Measurements from ENCODE around the gene GRAMD4. TPM values are rescaled to one million over a fixed set of nuclear protein-coding genes. Genes with fewer than 3 reads are reported as not detected.
A peak's percentile ranks its signal among the peaks of the same experiment; 100 is the strongest.

Gene GRAMD4
- total and polyA plus RNA-seq, 2 experiments from 2014 or later, result 2.9 to 10.6 TPM

- Histone ChIP-seq H4K20me1 (ENCODE audit: insufficient read depth) (no peaks in the 10 kb centered on the region), H3K9me2 (ENCODE audit: insufficient read depth) (no peaks in the 10 kb centered on the region), H3F3A (ENCODE audit: insufficient read depth) (no peaks in the 10 kb centered on the region), H3K4me1 (ENCODE audit: insufficient read depth) (no peaks in the 10 kb centered on the region), H3K9me3 (ENCODE audit: low read depth) (no peaks in the 10 kb centered on the region), H3K9ac (no peak overlapping the region), H3K79me2 (ENCODE audit: insufficient read depth) (no peaks in the 10 kb centered on the region), H3K36me3 (ENCODE audit: low read depth) (no peaks in the 10 kb centered on the region), H3K27ac (no peak overlapping the region), H2AFZ (no peak overlapping the region), H3K4me2 (ENCODE audit: unreplicated experiment) (no peak overlapping the region), H3K27me3 (replicated peaks; ENCODE audit: insufficient read depth) (no peaks in the 10 kb centered on the region), H3K4me3 (no peak overlapping the region)
- TF ChIP-seq EZH2phosphoT487 (IDR thresholded peaks at IDR 0.05; ENCODE audit: insufficient read depth, low read depth) (no peak), EZH2 (IDR thresholded peaks at IDR 0.05; ENCODE audit: insufficient read depth, poor library complexity, severe bottlenecking) (no peak)
- no peak for DNase-seq
- in situ Hi-C loops (cut with MboI), result no loop called here
- WGBS, 2 experiments (ENCODE audit: low coverage in 1 of 2, low lambda C conversion rate in 2 of 2, missing lambda C conversion rate in 2 of 2), result 75 to 80% methylated on average over 10 to 11 of the region's 11 CpGs
Measured at GRCh38 chr22:46635756-46636155, 15.6 kb downstream of the GRAMD4 start.

GRCh38 chr22:46636221-46637002 lies 16.2 kb downstream of the GRAMD4 start:
- 51 to 53% methylated on average over 29 of the region's 29 CpGs for WGBS, 2 experiments (ENCODE audit: low coverage in 1 of 2, low lambda C conversion rate in 2 of 2, missing lambda C conversion rate in 2 of 2)

GRCh38 chr22:46637711-46638600 lies 17.8 kb downstream of the GRAMD4 start:
- no peak overlapping the region for H2AFZ ChIP-seq
- in situ Hi-C loops (cut with MboI), result no loop called here
- H3K4me2 ChIP-seq (ENCODE audit: unreplicated experiment), result no peak overlapping the region
- H3K27me3 ChIP-seq (replicated peaks; ENCODE audit: insufficient read depth), result no peaks in the 10 kb centered on the region
- no peak for DNase-seq
- no peaks in the 10 kb centered on the region for H3K79me2 ChIP-seq (ENCODE audit: insufficient read depth)
- H3F3A ChIP-seq (ENCODE audit: insufficient read depth), result no peaks in the 10 kb centered on the region
- H3K4me3 ChIP-seq, result no peak overlapping the region
- WGBS, 2 experiments (ENCODE audit: low coverage in 1 of 2, low lambda C conversion rate in 2 of 2, missing lambda C conversion rate in 2 of 2), result 82 to 84% methylated on average over 14 to 21 of the region's 21 CpGs
- H3K36me3 ChIP-seq (ENCODE audit: low read depth), result no peaks in the 10 kb centered on the region
- TF ChIP-seq EZH2phosphoT487 (IDR thresholded peaks at IDR 0.05; ENCODE audit: insufficient read depth, low read depth), result no peak
- TF ChIP-seq EZH2 (IDR thresholded peaks at IDR 0.05; ENCODE audit: insufficient read depth, poor library complexity, severe bottlenecking), result no peak
- no peaks in the 10 kb centered on the region for H3K9me3 ChIP-seq (ENCODE audit: low read depth)
- H3K9me2 ChIP-seq (ENCODE audit: insufficient read depth), result no peaks in the 10 kb centered on the region
- no peak overlapping the region for H3K27ac ChIP-seq
- no peaks in the 10 kb centered on the region for H4K20me1 ChIP-seq (ENCODE audit: insufficient read depth)
- no peaks in the 10 kb centered on the region for H3K4me1 ChIP-seq (ENCODE audit: insufficient read depth)
- no peak overlapping the region for H3K9ac ChIP-seq

More at GRCh38 chr22:46636221-46637002, 16.2 kb downstream of the GRAMD4 start:
- H3K27me3 ChIP-seq (replicated peaks; ENCODE audit: insufficient read depth), result no peaks in the 10 kb centered on the region
- H3K36me3 ChIP-seq (ENCODE audit: low read depth), result no peaks in the 10 kb centered on the region
- TF ChIP-seq EZH2 (IDR thresholded peaks at IDR 0.05; ENCODE audit: insufficient read depth, poor library complexity, severe bottlenecking) (no peak), EZH2phosphoT487 (IDR thresholded peaks at IDR 0.05; ENCODE audit: insufficient read depth, low read depth) (no peak)
- no peaks in the 10 kb centered on the region for H3K9me2 ChIP-seq (ENCODE audit: insufficient read depth)
- H3K4me2 ChIP-seq (ENCODE audit: unreplicated experiment), result no peak overlapping the region
- H3K79me2 ChIP-seq (ENCODE audit: insufficient read depth), result no peaks in the 10 kb centered on the region
- no peaks in the 10 kb centered on the region for H3K4me1 ChIP-seq (ENCODE audit: insufficient read depth)
- no peak overlapping the region for H3K27ac ChIP-seq
- no peaks in the 10 kb centered on the region for H3F3A ChIP-seq (ENCODE audit: insufficient read depth)
- H3K4me3 ChIP-seq, result no peak overlapping the region
- peak; percentile 14 for DNase-seq
- in situ Hi-C loops (cut with MboI), result no loop called here
- H4K20me1 ChIP-seq (ENCODE audit: insufficient read depth), result no peaks in the 10 kb centered on the region
- no peak overlapping the region for H3K9ac ChIP-seq
- H2AFZ ChIP-seq, result no peak overlapping the region
- no peaks in the 10 kb centered on the region for H3K9me3 ChIP-seq (ENCODE audit: low read depth)

GRCh38 chr22:46638601-46639431 lies 18.6 kb downstream of the GRAMD4 start:
- TF ChIP-seq EZH2 (IDR thresholded peaks at IDR 0.05; ENCODE audit: insufficient read depth, poor library complexity, severe bottlenecking) (no peak), EZH2phosphoT487 (IDR thresholded peaks at IDR 0.05; ENCODE audit: insufficient read depth, low read depth) (no peak)
- no peak overlapping the region for H3K27ac ChIP-seq
- in situ Hi-C loops (cut with MboI), result no loop called here
- H3K9ac ChIP-seq, result no peak overlapping the region
- no peaks in the 10 kb centered on the region for H4K20me1 ChIP-seq (ENCODE audit: insufficient read depth)
- no peak overlapping the region for H3K4me2 ChIP-seq (ENCODE audit: unreplicated experiment)
- DNase-seq, result peak; percentile 51
- no peaks in the 10 kb centered on the region for H3F3A ChIP-seq (ENCODE audit: insufficient read depth)
- no peaks in the 10 kb centered on the region for H3K9me3 ChIP-seq (ENCODE audit: low read depth)
- no peaks in the 10 kb centered on the region for H3K9me2 ChIP-seq (ENCODE audit: insufficient read depth)
- no peak overlapping the region for H3K4me3 ChIP-seq
- no peak overlapping the region for H2AFZ ChIP-seq
- no peaks in the 10 kb centered on the region for H3K4me1 ChIP-seq (ENCODE audit: insufficient read depth)
- no peaks in the 10 kb centered on the region for H3K36me3 ChIP-seq (ENCODE audit: low read depth)
- no peaks in the 10 kb centered on the region for H3K79me2 ChIP-seq (ENCODE audit: insufficient read depth)
- WGBS, 2 experiments (ENCODE audit: low coverage in 1 of 2, low lambda C conversion rate in 2 of 2, missing lambda C conversion rate in 2 of 2), result 52 to 54% methylated on average over 18 of the region's 18 CpGs
- no peaks in the 10 kb centered on the region for H3K27me3 ChIP-seq (replicated peaks; ENCODE audit: insufficient read depth)
